ENCODE data around the gene SCUBE3.

The SCUBE3 gene

DNA sequence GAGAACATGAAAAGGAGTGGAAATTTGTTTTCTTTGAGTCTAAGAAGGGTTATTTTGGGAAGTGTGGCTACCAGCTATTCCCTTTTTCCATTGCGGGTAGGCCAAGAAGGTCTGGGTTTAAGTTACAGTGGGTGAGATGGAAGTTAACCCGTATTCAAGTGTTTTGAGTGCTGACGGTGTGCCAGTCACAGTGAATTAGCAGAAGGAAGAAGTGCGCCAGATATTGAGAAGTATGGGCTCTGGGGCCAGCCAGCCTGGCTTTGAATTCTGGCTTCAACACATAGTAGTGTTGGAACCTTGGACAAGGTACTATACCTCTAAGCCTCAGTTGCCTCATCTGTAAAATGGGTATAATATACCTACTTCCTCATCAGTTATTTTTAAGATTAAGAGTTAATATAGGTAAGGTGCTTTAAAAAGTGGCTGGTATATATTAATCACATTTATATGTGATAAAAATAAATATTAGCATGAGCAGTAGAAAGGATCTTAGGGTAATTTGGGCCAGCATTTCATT is 62.0 kb downstream of the SCUBE3 start:
- FAIRE-seq, result no peak

DNA sequence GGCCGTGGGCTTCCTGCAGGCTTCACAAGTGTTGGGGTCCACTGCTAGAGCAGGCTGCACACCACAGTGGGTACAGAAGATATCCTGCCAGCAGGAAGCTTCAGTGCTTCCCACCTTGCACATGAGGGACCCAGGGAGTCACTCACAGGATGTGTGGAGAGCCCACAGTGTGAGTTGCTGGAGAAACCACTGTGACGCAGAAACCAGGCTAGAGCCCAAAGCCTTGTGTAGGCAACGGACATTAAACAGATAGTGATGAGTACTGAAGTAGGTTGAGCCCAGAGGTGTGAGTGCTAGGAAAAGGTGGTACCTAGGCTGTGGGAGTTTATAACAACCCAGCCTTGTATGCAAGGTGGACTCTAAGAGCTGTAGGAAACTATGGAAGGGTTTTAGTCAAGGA is 65.0 kb downstream of the SCUBE3 start:
- no peak for FAIRE-seq

DNA sequence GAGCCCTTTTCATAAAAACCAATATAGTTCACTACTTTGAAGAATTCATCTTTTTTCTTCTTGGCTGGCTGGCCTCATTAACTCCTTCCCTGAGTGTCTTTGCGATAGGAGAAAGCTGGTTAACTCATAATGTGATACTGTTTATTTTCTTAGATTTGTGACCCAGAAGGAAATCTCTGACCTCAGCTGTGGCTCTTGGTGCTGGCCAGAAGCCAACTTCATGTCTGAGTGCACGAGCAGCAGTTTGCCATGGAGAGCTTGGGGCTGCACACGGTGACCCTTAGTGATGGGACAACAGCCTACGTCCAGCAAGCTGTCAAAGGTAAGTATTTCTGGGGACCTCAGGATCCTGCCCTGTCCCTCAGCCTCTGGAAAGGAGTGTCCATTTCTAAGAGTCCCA is 67.1 kb downstream of the SCUBE3 start:
- no peak for FAIRE-seq

DNA sequence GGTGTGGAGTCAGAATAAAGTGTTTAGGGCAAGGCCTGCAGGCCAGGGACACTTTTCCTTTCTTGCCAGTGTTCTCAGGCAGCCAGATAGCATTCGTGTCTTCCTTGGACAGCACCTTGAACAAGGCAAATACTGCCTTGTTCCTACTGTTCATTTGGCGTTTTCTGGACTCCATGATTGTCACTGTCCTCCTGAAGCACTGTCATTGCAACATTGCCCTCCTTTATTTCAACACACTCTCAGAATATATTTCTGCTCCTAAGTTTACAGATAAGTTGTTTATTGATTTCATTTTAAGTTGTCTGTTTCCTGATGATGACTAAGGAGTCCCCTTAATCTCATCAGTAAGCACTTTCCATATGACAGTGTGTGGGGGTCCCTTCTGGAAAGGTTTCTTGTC is 68.7 kb downstream of the SCUBE3 start:
- no peak for FAIRE-seq

DNA sequence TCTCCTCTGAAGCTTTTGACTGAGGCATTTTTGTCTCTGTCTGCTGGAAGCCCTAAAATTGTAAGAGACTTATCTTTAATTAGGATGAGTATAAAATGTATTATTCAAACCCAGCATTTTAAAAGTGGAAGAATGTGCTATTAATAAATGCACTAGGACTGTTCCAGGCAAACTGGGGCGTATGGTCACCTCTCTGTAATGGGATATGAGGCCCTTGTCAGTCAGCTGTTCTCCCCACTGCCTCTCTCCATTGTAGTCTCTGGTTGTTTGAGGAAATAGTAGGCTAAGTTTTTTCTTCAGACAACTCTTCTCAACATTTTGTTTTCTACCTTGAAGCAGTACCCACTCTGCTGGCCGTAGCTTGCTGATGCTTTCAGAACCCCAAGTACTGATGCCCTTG is 69.6 kb downstream of the SCUBE3 start:
- no peak for FAIRE-seq

- FAIRE-seq, result no peak
These were observed 74.1 kb downstream of the SCUBE3 start for GRCh38 chr6:35287671-35288396.

GRCh38 chr6:35288834-35289233 is 75.1 kb downstream of the SCUBE3 start:
- no peak for FAIRE-seq

DNA sequence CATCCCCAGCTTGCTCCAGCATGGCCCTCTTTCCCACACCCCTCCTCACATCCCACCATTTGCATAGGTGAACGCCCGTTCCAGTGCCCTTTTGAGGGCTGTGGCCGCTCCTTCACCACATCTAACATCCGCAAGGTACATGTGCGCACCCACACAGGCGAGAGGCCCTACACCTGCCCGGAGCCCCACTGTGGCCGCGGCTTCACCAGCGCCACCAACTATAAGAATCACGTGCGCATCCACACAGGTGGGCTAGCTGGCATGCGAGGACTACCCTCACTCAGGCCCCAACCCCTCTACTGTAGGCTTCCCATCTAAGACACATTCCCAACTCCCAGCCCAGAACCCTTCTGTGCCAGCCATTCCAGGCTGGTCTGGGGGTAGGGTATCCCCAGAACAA is 77.7 kb downstream of the SCUBE3 start:
- FAIRE-seq, result no peak

GRCh38 chr6:35292494-35292893 is 78.7 kb downstream of the SCUBE3 start:
- no peak for FAIRE-seq

DNA sequence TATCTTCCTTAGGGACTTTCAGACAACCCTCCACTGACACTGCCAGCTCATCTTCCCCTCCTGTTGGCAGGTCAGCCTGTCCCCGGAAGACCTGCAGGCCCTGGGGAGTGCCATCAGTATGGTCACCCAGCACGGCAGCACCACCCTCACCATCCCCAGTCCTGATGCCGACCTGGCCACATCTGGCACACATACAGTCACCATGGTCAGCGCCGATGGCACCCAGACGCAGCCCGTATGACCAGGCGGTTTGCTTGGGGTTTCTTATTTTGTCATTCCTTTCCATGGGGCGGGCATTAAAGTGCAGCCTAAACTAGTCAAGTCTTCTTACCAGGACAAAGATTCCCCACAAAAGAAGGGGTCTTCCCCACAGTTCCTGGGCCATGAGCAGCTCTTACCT is 79.9 kb downstream of the SCUBE3 start:
- FAIRE-seq, result no peak

- FAIRE-seq, result peak; percentile 71
These were observed 80.7 kb downstream of the SCUBE3 start for GRCh38 chr6:35294308-35294945.

GRCh38 chr6:35295036-35295435 is 81.3 kb downstream of the SCUBE3 start:
- no peak for FAIRE-seq

DNA sequence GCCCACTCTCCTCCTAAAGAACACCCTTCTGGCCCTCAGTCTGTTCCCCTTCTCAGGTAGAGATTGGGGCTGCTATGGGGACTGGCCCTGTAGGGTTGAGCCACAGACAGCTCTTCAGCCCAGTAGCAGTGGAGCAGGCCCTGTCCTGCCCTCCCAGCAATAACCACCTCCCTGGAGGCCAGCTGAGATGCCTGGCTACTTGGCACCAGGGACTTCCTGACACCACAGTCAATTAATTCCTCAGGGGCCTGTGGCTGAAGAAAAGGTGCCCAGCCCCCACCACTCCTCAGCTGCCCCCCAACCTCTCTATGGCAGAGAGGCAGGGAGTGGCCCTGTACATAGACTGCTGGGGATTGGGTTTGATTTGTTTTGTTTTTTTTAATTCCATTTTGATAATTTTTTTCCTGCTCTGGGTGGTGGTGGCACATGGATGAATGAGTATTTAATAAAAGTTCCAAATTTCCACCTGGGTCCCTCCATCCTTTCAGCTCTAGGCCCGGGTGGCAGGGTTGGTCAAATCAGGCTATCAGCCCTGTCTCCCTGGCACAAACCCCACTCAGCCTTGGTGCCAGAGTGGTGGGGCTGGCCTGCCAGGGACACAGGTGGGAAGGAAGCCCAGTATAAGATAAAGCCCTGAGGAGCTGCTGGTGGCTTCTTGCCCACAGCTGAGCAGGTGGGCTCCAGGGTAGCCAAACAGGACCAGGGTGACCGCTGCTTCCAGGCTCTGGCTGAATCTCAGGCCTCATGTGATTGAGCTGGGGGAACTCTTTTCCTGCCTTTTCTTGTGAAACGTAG is 82.0 kb downstream of the SCUBE3 start:
- FAIRE-seq, result no peak

DNA sequence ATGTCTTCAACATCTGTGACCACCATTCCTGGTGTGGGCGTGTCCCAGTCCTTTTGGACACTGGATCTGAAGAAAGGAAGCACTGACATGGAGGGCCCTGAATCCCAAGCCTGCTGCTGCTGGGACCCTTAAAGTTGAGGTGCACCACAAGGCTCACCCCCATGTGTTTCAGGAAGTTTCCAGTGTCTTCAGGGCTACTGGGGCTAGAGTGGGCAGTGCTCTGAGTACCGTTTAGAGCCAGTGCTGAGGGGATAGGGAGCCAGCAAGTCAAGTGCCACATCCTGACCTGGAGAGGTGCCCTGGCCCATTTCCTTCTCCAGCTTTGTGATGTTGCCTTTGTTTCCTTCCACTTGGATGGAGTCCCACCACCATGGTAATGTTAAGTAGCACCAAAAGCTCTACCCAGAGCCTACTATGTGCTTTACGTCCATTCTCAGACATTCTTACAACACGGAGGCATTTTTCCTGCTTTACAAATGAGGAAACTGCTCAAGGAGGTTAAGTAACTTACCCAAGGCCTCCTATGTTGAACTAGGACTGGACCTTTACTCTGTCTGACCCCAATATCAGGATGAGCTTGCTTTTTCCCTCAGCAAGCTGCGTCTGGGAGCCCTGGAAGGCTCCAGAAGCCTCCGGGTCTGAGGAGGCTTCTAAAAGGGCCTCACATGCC is 83.3 kb downstream of the SCUBE3 start:
- no peak for FAIRE-seq

- no peak for FAIRE-seq
These were observed 84.1 kb downstream of the SCUBE3 start, which contains the start of gene DEF6 for GRCh38 chr6:35297601-35298481. TSS of gene DEF6 (plus strand) at chr6:35297818. CDS start at chr6:35297857, 39 bp downstream.

DNA sequence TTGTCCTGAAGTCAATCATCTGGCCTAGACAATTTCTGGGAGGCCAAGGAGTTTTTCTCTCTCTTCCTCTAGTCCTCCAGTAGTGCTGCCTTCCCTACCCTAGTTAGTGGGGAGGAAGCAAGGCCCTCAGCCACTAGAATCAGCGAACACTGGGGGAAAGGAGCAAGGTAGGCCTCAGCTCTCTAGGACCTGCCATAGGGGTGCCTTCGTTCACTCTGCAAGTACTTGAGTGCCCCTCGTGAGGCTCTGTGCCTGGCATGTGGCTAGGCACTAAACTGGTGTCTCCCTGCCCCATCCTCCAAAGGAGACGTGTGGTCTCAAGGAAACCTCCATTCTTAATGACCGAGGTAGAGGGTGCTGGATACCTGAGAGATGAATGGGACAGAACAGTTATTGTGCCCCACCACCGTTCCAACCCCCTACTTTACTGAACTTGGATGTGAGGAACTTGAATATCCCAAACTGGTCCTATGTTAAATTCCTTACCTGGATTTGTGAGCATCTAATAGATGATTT is 84.9 kb downstream of the SCUBE3 start:
- no peak for FAIRE-seq

GRCh38 chr6:35299674-35300073 is 85.9 kb downstream of the SCUBE3 start:
- FAIRE-seq, result no peak

- FAIRE-seq, result no peak
These were observed 87.1 kb downstream of the SCUBE3 start for GRCh38 chr6:35300848-35301247.

Measured in G401.6 (cell line).